GM06990 (cell line): ENCODE results near the gene ATXN2.

Source experiments
- DNase-seq: peaks from one replicate; pipeline ENCODE4 v3.0.0-alpha.2; 2011; ENCODE audit not compliant: insufficient read length; ENCODE audit errors: extremely low read depth
- H3K27me3 ChIP-seq: replicated peaks from 2 replicates; pipeline ENCODE4 v1.6.0; 2011; ENCODE audit warnings: low read length; ENCODE audit not compliant: control insufficient read depth, insufficient read depth
- H3K36me3 ChIP-seq: 2 replicates; pipeline ENCODE4 v1.5.1; 2011; ENCODE audit warnings: low read length; ENCODE audit not compliant: control insufficient read depth, insufficient read depth
- H3K4me3 ChIP-seq: replicated peaks from 2 replicates; pipeline ENCODE4 v1.5.1; 2011; ENCODE audit warnings: low read depth, mild to moderate bottlenecking, control low read depth, low read length
- TF ChIP-seq, protein P1 (sequence below): IDR thresholded peaks from 2 replicates; pipeline ENCODE4 v1.5.1; 2011; ENCODE audit warnings: low read length, control low read depth, mild to moderate bottlenecking, inconsistent platforms; ENCODE audit not compliant: insufficient read depth, poor library complexity, severe bottlenecking

The ATXN2 gene

DNA sequence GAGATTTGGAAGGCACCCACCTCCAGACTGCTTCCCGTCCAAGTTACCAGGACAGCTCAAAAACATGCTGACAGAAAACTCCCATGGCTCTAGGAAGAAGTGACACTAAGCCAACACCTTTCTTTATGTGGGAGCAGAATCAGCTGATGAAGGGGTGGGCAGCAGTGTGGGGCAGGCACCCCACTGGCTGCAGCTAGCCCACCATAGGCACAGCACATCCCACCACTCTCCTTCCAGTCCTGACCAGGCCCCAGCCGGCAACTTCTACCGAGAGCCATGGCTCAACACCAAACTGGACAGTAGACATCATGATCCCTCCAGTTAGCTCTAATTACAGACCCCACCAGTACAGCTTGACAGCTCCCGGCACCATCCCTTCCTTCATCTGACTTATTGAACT is 148.4 kb downstream of the ATXN2 start:
- peaks cover 47% of the 10 kb centered on the region for H3K36me3 ChIP-seq
- H3K27me3 ChIP-seq, result no peaks in the 10 kb centered on the region
- no peak for DNase-seq
- H3K4me3 ChIP-seq, result no peak overlapping the region
- TF ChIP-seq, protein P1, sequence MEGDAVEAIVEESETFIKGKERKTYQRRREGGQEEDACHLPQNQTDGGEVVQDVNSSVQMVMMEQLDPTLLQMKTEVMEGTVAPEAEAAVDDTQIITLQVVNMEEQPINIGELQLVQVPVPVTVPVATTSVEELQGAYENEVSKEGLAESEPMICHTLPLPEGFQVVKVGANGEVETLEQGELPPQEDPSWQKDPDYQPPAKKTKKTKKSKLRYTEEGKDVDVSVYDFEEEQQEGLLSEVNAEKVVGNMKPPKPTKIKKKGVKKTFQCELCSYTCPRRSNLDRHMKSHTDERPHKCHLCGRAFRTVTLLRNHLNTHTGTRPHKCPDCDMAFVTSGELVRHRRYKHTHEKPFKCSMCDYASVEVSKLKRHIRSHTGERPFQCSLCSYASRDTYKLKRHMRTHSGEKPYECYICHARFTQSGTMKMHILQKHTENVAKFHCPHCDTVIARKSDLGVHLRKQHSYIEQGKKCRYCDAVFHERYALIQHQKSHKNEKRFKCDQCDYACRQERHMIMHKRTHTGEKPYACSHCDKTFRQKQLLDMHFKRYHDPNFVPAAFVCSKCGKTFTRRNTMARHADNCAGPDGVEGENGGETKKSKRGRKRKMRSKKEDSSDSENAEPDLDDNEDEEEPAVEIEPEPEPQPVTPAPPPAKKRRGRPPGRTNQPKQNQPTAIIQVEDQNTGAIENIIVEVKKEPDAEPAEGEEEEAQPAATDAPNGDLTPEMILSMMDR, result no peak

DNA sequence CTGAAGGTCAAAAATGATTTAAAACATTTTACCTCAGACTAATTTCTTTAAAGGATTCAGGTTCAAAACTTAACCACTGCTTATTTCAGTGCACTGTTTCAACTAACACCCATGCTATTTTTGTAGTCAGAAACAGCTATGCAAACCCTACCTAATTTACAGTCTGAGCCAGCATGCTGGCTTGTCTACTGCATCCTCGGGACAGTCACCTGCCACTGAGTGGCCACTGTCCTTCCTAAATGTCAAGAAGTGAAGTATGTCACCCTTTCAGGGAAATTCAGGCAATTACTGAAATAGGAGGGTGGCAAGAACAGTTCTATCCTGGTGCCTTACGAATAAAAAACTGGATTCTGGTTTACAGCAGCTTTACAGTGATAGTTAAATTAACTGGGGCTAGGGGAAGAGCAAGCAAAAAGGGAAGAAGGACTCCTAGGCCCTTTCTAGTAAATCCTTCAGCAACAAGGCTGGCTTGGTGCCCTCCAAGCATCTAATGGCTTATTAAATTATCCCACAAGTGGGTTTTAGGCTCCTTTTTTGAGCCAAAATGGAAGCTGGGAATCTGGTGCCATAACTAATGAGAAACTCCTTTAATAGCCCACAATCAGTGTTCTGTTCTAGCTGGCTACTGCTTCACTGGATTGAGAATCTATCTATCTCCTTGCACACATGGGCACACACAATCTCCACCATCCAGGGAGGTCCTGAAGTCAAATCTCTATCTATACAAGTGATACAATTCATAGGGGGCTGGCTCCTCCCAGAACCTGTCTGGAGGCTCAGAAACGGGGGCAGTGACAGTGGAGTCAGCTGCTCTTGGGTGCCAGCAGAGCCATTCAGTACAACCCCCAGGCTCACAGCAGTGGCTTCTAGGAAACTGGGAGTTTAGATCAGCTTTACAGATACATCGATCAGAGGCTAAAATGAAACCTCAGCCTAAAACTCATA is 150.0 kb downstream of the ATXN2 start:
- Histone ChIP-seq H3K36me3 (peaks cover 44% of the 10 kb centered on the region), H3K27me3 (no peaks in the 10 kb centered on the region), H3K4me3 (no peak overlapping the region)
- TF ChIP-seq, protein P1, result no peak
- DNase-seq, result no peak

DNA sequence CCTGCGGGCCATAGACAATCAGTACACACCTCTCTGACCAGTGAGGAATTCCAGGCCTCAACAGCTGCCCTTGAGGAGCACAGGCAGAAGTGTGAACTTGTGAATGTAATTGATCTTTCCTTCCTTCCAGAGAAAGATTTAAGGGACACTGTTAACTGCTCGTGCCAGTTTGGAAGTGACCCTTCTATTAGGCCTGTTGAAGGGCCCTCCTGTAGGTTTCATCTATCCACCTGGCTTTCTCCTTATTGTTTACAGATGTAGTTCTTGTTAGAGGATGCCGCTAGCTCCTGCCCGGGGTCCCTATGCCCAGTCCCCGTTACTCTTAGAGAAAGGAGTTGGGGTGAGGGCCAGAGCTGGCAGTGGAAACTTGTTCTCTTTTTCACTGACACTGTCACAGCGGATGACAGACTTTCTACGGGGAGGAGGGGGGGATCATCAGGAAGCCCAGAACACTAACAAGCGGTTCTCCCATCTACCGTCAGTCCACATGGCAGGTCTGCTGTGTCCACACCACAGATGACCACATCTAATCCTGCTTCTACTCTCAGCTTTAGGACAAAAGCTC is 150.8 kb downstream of the ATXN2 start:
- Histone ChIP-seq H3K4me3 (no peak overlapping the region), H3K36me3 (peaks cover 38% of the 10 kb centered on the region), H3K27me3 (no peaks in the 10 kb centered on the region)
- TF ChIP-seq, protein P1, result no peak
- DNase-seq, result no peak

DNA sequence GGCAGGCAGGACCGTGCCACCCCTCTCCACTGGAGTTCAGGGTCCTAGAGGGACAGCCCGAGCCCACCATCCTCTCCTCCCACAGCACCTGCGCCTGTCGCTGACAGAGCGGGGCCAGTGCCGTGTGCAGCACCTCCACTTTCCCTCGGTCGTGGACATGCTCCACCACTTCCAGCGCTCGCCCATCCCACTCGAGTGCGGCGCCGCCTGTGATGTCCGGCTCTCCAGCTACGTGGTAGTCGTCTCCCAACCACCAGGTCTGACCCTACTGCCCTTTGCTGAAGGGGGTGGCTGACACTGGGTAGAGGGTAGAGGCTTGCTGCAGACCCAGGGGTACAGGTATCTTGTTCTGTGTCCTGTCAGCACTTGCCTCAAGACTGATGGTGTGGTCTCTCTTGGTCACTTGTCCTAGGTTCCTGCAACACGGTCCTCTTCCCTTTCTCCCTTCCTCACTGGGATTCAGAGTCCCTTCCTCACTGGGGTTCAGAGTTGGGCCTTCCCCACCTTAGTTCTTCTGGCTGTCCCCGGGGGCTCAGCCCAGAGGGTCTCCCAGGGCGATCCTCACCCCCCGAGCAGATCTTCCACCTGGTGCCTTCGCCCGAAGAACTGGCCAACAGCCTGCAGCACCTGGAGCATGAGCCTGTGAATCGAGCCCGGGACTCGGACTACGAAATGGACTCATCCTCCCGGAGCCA is 151.4 kb downstream of the ATXN2 start:
- no peaks in the 10 kb centered on the region for H3K27me3 ChIP-seq
- no peak overlapping the region for H3K4me3 ChIP-seq
- no peak for DNase-seq
- TF ChIP-seq, protein P1, result no peak
- H3K36me3 ChIP-seq, result peaks cover 35% of the 10 kb centered on the region

DNA sequence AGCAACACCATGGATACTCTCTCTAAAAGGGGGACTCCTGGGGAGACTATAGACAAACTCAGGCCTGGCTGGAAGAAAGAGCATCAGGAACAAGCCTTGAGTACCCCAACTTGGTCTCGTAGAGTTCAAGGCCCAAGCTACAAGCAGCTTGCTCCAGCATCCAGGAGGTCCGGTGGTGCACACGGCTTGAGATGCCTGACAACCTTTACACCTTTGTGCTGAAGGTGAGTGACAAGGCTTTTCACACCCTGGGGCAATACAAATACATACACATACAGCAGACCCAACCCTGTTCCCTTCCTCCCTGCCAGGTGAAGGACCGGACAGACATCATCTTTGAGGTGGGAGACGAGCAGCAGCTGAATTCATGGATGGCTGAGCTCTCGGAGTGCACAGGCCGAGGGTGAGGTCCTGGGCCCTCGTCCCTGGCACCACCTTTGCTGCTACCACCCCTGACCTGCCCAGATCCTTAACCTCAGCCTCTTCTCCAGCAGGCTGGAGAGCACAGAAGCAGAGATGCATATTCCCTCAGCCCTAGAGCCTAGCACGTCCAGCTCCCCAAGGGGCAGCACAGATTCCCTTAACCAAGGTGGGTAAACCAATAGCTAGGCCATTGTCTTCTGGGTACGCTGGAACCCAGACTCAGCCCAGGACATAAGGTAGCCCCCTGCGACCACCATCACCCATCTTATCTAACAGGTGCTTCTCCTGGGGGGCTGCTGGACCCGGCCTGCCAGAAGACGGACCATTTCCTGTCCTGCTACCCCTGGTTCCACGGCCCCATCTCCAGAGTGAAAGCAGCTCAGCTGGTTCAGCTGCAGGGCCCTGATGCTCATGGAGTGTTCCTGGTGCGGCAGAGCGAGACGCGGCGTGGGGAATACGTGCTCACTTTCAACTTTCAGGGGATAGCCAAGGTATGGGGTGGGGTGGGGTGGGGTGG is 152.2 kb downstream of the ATXN2 start:
- peaks cover 39% of the 10 kb centered on the region for H3K36me3 ChIP-seq
- DNase-seq, result no peak

More for the DNA sequence above, 152.2 kb downstream of the ATXN2 start:
- Histone ChIP-seq H3K27me3 (no peaks in the 10 kb centered on the region), H3K4me3 (no peak overlapping the region)
- TF ChIP-seq, protein P1, result no peak
